Activated naive CD8-positive, alpha-beta T cell (primary cell): ENCODE results near the gene GRAMD1B.
A peak's percentile ranks its signal among the peaks of the same experiment; 100 is the strongest.

ENCODE experiments used
- H3K27ac Mint-ChIP-seq: one replicate; pipeline ENCODE4 v1.8.0; 2021; ENCODE audit warnings: mixed read lengths
- H3K27me3 Mint-ChIP-seq: one replicate; pipeline ENCODE4 v1.8.0; 2021; ENCODE audit warnings: mixed read lengths
- H3K36me3 Mint-ChIP-seq: one replicate; pipeline ENCODE4 v1.8.0; 2021; ENCODE audit warnings: mixed read lengths
- H3K4me1 Mint-ChIP-seq: one replicate; pipeline ENCODE4 v1.8.0; 2021; ENCODE audit warnings: low read depth, mixed read lengths
- H3K4me3 Mint-ChIP-seq: one replicate; pipeline ENCODE4 v1.8.0; 2021; ENCODE audit warnings: mild to moderate bottlenecking, mixed read lengths
- H3K9me3 Mint-ChIP-seq: one replicate; pipeline ENCODE4 v1.8.0; 2021; ENCODE audit warnings: low read depth, mixed read lengths

GRAMD1B gene

DNA sequence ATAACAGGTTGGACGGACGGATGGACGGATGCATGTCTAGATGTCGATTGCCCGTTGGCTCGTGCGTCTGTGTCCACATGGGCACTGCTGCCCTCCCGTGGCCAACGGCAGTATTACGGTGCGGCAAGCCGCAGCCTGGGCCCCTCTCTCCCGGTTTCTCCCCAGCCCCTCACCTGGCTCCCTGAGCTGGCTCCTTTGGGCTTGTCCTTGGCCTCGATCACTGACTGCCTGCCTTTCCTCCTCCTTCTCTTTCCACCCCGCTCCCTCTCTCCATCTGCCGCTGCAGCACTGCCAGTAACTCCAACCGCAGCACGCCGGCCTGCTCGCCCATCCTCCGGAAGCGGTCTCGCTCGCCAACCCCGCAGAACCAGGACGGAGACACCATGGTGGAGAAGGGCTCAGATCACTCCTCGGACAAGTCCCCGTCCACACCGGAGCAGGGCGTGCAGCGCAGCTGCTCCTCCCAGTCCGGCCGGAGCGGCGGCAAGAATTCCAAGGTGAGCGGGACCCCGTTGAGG is 147.1 kb downstream of the GRAMD1B start:
- Mint-ChIP-seq H3K27ac (no peak overlapping the region), H3K36me3 (no peaks in the 10 kb centered on the region), H3K4me1 (peaks cover 15% of the 10 kb centered on the region), H3K9me3 (no peaks in the 10 kb centered on the region), H3K4me3 (peak overlapping the region; percentile 25), H3K27me3 (peaks cover 3% of the 10 kb centered on the region)

- Mint-ChIP-seq H3K27ac (no peak overlapping the region), H3K4me1 (peaks cover 15% of the 10 kb centered on the region), H3K36me3 (no peaks in the 10 kb centered on the region), H3K27me3 (peaks cover 3% of the 10 kb centered on the region), H3K9me3 (no peaks in the 10 kb centered on the region), H3K4me3 (no peak overlapping the region)
Measured at GRCh38 chr11:123578778-123579481, 148.9 kb downstream of the GRAMD1B start.

GRCh38 chr11:123579482-123579812 is 149.4 kb downstream of the GRAMD1B start:
- Mint-ChIP-seq H3K4me1 (peaks cover 15% of the 10 kb centered on the region), H3K27ac (no peak overlapping the region), H3K9me3 (no peaks in the 10 kb centered on the region), H3K4me3 (no peak overlapping the region), H3K27me3 (peaks cover 3% of the 10 kb centered on the region), H3K36me3 (no peaks in the 10 kb centered on the region)

DNA sequence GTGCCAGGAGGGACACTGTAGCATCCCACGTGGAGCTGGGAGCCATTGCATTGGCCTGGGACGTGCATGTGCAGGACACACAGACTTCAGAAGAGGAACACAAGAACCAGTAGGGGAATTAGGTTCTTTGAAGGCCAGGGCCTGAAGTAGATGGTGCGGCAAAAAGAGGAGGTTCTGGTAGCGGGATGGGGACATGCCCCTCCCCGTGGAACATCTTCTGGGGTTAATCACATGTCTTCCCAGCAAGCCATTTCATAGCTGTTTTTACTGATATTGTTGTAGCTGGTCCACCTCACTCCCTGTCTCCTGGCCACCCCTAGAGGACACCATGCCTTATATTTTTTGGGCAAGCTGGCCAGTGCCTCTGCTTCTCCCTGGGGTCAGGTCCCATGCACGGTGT is 150.1 kb downstream of the GRAMD1B start:
- no peaks in the 10 kb centered on the region for H3K9me3 Mint-ChIP-seq
- no peak overlapping the region for H3K4me3 Mint-ChIP-seq
- no peaks in the 10 kb centered on the region for H3K36me3 Mint-ChIP-seq
- no peak overlapping the region for H3K27ac Mint-ChIP-seq
- peaks cover 3% of the 10 kb centered on the region for H3K27me3 Mint-ChIP-seq
- peaks cover 15% of the 10 kb centered on the region for H3K4me1 Mint-ChIP-seq

- H3K36me3 Mint-ChIP-seq, result no peaks in the 10 kb centered on the region
- H3K9me3 Mint-ChIP-seq, result no peaks in the 10 kb centered on the region
- H3K4me1 Mint-ChIP-seq, result peaks cover 15% of the 10 kb centered on the region
- H3K27me3 Mint-ChIP-seq, result peaks cover 3% of the 10 kb centered on the region
- no peak overlapping the region for H3K4me3 Mint-ChIP-seq
- no peak overlapping the region for H3K27ac Mint-ChIP-seq
Measured at GRCh38 chr11:123580557-123581275, 150.6 kb downstream of the GRAMD1B start.

DNA sequence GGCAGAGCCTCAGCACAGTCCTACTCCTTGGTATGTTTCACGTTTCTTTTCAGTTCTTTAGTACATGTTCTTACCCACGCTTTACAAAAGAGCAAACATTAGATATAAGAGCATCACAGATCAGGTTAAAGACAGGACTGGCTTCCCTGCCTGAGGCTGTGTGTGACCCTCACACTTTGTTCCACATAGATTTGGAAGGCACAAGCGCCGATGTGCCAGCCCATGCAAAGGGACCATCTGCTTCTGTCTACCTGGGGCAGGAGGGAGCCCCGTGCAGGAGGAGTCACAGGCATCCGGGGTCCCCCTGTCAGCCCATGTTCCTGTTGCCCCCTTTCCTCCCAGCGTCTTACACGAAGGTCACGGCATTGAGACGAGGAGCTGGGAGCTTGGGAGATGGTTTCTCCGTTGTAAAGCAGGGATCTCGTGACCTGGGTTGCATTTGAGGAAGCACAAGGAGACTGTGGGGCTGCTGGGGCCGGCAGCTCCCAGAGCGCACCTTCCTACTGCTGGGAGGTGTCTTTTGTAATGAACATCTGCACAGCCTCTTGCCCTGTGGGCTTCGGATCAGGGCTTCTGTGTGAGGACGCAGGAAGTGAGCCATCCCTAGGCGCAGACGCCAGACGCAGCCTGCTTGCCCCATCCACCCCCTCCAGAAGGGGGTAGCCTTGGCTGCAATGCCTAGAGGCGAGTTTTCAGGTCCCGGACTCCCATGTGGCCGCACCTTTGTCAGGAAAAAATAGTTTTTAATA is 151.8 kb downstream of the GRAMD1B start:
- no peak overlapping the region for H3K27ac Mint-ChIP-seq
- peaks cover 9% of the 10 kb centered on the region for H3K4me1 Mint-ChIP-seq
- H3K27me3 Mint-ChIP-seq, result no peaks in the 10 kb centered on the region
- H3K9me3 Mint-ChIP-seq, result no peaks in the 10 kb centered on the region
- H3K36me3 Mint-ChIP-seq, result no peaks in the 10 kb centered on the region
- no peak overlapping the region for H3K4me3 Mint-ChIP-seq

DNA sequence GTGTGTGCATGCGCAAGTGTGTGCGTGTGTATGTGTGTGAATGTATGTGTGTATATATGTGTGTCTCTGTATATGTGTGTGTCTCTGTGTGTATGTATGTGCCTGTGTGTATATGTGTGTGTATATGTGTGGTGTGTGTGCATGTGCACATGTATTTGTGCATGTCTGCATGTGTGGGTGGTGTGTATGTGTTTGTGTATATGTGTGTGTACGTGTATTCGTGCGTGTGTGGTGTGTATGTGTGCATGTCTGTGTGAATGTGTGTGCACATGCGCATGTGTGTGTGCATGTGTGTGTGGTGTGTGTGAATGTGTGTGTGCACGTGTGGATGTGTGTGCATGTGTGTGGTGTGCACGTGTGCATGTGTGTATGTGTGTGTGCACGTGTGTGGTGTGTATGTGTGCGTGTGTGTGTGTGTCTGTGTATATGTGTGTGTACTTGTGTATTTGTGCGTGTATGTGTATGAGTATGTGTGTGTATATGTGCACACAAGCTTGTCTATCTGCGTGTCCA is 153.0 kb downstream of the GRAMD1B start:
- Mint-ChIP-seq H3K9me3 (no peaks in the 10 kb centered on the region), H3K27me3 (no peaks in the 10 kb centered on the region), H3K27ac (no peak overlapping the region), H3K4me1 (peaks cover 5% of the 10 kb centered on the region), H3K36me3 (no peaks in the 10 kb centered on the region), H3K4me3 (no peak overlapping the region)

DNA sequence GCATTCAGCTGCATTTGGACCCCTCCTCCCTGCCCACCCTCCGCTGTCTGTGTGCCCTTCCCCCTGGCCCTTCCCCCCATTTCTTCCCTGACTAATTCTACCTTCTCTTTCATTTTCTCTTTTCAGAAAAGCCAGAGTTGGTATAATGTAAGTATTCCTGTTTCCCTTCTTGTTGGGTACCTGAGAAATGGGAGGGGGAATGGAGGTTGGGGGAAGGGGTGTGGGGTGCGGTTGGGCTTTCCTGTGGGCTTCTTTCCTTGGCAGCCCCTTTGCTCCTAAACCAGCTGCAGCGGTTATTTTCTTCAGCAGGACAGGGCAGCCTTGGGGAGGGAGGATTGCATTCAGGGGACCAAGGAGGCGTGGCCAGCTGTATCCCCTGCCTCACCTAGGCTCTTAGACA is 154.1 kb downstream of the GRAMD1B start:
- no peak overlapping the region for H3K27ac Mint-ChIP-seq
- H3K9me3 Mint-ChIP-seq, result no peaks in the 10 kb centered on the region
- no peaks in the 10 kb centered on the region for H3K36me3 Mint-ChIP-seq

DNA sequence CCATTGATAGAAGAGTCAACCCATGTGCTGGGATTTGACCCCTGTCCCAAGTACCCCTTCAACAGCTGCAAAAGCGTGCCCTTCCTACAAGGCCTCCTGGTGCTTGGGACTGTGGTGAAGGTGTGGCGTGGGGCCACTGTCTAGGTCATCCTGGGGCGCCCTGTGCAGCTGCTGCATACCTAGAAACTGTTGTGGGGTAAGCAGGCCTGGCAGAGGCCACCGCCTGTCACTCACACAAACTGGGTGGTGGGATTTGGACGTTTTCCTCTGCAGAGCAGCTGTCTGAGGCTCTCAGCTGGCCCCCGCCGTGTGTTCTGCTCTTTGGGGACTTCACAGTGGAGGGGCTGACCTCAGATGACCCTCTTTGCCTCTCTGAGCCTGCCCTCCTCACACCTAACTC is 154.7 kb downstream of the GRAMD1B start:
- Mint-ChIP-seq H3K4me3 (no peak overlapping the region), H3K9me3 (no peaks in the 10 kb centered on the region), H3K4me1 (peaks cover 5% of the 10 kb centered on the region), H3K36me3 (no peaks in the 10 kb centered on the region), H3K27me3 (no peaks in the 10 kb centered on the region), H3K27ac (no peak overlapping the region)

More for the DNA sequence above, 154.1 kb downstream of the GRAMD1B start:
- no peak overlapping the region for H3K4me3 Mint-ChIP-seq
- no peaks in the 10 kb centered on the region for H3K27me3 Mint-ChIP-seq
- H3K4me1 Mint-ChIP-seq, result peaks cover 5% of the 10 kb centered on the region

- Mint-ChIP-seq H3K36me3 (no peaks in the 10 kb centered on the region), H3K27me3 (no peaks in the 10 kb centered on the region), H3K9me3 (no peaks in the 10 kb centered on the region)
Measured at GRCh38 chr11:123585206-123585605, 155.1 kb downstream of the GRAMD1B start.

GRCh38 chr11:123585706-123586105 is 155.6 kb downstream of the GRAMD1B start:
- Mint-ChIP-seq H3K36me3 (no peaks in the 10 kb centered on the region), H3K27me3 (no peaks in the 10 kb centered on the region), H3K9me3 (no peaks in the 10 kb centered on the region), H3K4me1 (peaks cover 4% of the 10 kb centered on the region), H3K4me3 (no peak overlapping the region), H3K27ac (no peak overlapping the region)

More at GRCh38 chr11:123585206-123585605, 155.1 kb downstream of the GRAMD1B start:
- H3K27ac Mint-ChIP-seq, result no peak overlapping the region
- H3K4me3 Mint-ChIP-seq, result no peak overlapping the region
- H3K4me1 Mint-ChIP-seq, result peaks cover 5% of the 10 kb centered on the region

GRCh38 chr11:123586568-123586967 is 156.5 kb downstream of the GRAMD1B start:
- Mint-ChIP-seq H3K36me3 (no peaks in the 10 kb centered on the region), H3K4me3 (no peak overlapping the region), H3K9me3 (no peaks in the 10 kb centered on the region), H3K4me1 (no peaks in the 10 kb centered on the region), H3K27ac (no peak overlapping the region), H3K27me3 (no peaks in the 10 kb centered on the region)

DNA sequence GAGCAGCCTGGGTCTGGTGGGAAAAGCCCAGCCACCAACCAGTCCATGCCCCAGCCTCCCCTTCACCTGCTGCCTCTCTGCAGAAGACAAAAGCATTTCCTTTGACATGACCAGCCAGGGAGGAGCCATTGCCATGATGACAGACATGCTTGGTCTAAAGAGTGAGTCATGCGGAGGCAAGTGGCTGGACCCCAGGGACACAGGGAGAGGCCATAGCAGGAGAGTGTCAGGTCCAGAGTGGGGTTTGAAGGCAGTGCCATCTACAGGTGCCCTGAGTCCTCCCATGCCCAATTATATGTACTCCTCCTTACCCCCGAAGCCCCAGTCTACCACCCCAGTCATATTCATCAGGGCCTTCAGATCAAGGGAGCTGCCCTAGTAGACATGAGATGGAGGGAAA is 157.0 kb downstream of the GRAMD1B start:
- H3K27ac Mint-ChIP-seq, result no peak overlapping the region
- H3K4me1 Mint-ChIP-seq, result no peaks in the 10 kb centered on the region
- no peaks in the 10 kb centered on the region for H3K9me3 Mint-ChIP-seq
- H3K36me3 Mint-ChIP-seq, result no peaks in the 10 kb centered on the region
- no peaks in the 10 kb centered on the region for H3K27me3 Mint-ChIP-seq
- H3K4me3 Mint-ChIP-seq, result no peak overlapping the region

- Mint-ChIP-seq H3K9me3 (no peaks in the 10 kb centered on the region), H3K27ac (no peak overlapping the region), H3K27me3 (no peaks in the 10 kb centered on the region), H3K4me1 (no peaks in the 10 kb centered on the region), H3K36me3 (no peaks in the 10 kb centered on the region), H3K4me3 (no peak overlapping the region)
Measured at GRCh38 chr11:123587559-123587958, 157.5 kb downstream of the GRAMD1B start.
